NCI-H460 (cell line): ENCODE data around the gene WNT7A. TPM values are rescaled to one million over a fixed set of nuclear protein-coding genes. Genes with fewer than 3 reads are reported as not detected.

Experiments
- DNase-seq: peaks from one replicate; pipeline ENCODE4 v3.0.0-alpha.2; 2016; ENCODE audit warnings: low read depth; ENCODE audit errors: extremely low read depth
- total RNA-seq: library from RNA; depleted of rRNA; stranded (reverse); fragments of >200 nt; shearing (Covaris generic); gene quantifications from 2 replicates; pipeline ENCODE4 v1.2.3, GENCODE V29; 2014

The WNT7A gene
- total RNA-seq, 1 experiment from 2014 or later: not detected

GRCh38 chr3:13886593-13887129 lies 6.8 kb upstream of the WNT7A start:
- DNase-seq: no peak

- no peak for DNase-seq
Observed at GRCh38 chr3:13885704-13886010, 5.8 kb upstream of the WNT7A start.

DNA sequence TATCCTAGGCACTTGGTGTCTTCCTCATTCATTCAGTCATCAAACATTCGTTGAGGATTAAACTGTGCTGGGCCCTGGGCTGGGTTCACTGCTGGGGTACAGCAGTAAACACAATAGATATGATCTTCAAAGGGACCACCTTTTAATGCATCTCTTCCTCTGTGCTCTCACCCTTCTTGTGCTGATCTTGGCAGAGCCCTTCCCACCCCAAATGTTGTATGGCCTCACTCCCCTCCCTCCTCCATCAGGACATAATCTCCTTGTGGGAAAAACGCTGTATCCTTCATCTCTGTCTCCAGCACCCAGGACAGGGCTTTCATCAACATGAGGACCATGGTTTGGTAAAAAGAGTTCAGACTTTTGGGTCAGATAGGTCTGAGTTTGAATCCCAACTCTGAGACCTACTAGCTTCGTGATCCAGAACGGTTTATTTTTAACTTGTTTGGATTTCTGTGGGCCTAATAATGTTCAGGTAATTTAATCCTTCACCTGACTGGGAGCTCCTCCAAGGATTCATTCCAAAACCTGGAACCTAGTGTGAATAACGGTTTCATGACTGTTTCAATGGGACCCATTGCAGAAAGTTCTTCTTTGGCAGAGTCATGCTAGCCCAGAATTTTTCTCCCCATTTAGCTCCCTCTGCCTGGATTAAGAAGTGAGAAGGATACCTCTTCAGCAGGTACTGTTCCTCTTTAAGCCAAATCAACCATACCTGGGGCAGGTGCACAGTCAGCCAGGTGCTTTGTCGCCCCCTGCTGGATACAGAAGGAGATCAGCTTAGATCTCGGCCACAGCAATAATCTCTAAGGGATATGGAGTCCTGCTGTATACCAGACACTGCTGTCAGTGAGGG lies 5.2 kb upstream of the WNT7A start:
- DNase-seq: peak; percentile 39

DNA sequence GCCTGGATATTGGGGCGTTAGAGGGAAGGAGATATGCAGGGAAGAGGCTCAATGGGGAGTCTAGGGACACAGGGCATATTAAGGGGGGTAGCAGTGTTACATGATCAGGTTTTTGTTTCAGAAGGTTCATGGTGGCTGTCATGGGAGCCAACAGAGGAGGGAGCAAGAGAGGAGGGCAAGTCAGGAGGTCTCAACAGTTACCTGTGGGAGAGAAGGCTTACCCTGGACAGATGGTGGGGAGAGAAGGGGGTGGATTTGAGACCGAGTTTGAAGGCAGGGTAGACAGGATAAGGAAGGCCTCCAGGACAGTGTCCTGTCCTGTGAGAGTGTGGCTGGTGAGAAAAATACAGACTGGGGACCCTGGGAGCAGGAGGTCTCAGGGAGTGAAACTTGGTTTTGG lies 3.8 kb upstream of the WNT7A start:
- no peak for DNase-seq

GRCh38 chr3:13882876-13883275 lies 3.0 kb upstream of the WNT7A start:
- no peak for DNase-seq

GRCh38 chr3:13881536-13882410 lies 1.9 kb upstream of the WNT7A start:
- no peak for DNase-seq

DNA sequence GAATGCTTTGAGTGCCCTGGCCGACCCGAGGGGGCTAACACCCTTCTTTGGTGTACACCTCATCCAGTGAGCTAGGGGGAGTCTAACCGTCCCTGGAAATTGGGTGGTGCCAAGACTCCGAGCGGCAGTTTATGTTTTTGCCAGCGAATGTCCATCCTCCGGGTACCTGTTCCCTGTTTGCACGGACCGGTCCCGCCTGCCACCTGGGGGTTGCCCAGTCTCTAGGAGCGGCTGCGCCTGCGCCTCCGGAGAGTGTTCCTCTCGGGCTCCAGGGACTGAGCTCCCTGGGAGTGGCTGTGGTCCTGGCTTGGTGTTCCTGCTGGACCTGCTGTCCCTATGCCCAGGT lies 913 bp upstream of the WNT7A start:
- DNase-seq: no peak

DNA sequence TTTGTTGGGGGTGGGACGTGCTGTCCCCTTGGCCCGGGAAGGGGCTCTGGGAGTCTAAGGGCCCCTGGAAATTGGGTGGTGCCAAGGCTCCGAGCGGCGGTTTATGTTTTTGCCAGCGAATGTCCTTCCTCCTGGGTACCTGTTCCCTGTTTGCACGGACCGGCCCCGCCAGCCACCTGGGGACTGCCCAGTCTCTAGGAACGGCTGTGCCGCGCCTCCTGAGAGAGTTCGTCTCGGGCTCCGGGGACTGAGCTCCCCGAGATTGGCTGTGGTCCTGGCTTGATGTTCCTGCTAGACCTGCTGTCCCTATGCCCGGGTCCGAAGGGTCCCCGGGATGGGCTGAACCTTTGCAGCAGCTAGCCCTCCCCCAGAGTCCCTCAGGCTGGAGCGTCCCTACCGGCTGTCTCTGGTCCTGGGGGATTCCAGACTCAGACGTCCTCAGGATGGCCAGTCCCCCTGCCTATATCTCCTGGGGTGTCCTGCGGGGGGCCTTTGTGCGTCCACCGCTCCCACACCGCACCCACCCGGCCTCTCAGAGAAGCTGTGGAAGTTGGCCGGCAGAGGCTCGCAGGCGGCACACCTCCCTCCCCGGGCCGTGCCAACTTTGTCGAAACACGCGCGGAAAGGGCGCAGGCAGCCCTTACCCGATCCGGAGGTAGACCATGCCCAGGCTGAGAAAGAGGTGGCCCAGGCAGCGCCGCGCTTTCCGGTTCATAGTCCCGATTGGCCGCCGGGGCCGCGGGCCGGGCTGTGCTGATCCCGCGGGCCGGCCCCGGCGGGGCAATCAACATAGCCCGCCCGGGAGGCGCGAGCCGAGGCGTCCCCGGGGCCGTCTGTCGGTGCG lies 547 bp downstream of the WNT7A start:
- DNase-seq: no peak

DNA sequence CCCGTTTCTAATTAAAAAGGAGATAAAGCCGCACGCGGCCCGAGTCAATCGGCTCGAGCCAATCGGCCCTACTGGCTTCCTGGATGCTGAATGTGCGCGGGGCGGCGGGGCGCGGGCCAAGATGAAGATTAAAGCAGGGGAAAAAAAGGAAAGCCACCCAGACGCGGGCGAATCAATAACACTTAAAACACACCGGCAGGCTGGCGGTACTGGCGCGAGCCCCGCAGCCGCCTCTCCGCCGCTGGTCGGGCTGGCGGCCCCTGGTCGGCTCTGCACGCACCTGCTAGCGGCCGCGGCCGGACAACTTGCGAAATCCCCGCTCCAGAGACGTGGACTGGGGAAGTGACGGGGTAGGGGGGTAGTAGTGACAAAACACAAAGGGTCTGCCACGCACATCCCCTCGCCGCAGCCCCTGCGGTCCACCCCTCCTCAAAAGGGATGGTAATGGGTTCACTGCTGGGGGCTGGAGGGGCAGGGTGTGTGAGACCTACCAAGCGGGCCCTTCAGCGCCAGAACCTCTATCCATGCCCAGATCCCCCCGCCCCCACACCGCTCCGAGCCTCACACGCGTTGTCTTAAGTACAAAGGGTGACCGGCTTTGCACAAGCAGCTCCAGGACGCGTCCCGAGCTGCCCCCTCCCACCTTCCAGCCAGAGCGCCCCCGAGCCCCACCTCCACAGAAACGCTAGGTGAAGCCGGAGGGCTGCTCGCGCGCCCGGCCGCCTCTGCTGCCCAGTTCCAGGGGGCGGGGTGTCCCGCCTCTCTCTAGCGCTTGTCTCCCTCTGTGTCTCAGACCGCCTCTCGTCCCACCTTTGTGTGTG lies 1.4 kb downstream of the WNT7A start:
- no peak for DNase-seq

GRCh38 chr3:13877911-13878280 lies 2.0 kb downstream of the WNT7A start:
- DNase-seq: no peak

- no peak for DNase-seq
Observed at GRCh38 chr3:13876451-13877100, 3.3 kb downstream of the WNT7A start.

DNA sequence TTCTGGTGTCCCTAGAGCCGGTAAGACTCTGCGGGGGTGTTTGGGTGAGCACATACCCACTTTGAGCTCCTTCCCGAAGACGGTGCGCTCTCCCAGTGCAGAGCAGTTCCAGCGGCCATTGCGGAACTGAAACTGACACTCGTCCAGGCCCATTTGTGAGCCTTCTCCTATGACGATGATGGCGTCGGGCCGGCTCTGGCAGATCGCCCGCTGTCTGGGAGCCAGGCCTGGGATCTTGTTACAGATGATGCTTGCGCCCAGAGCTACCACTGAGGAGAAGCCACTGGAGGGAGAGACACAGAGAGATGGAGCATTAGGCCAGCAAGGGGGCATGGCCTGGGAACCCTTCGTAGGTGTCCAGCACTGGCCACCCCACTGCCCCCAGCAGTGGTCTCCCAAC lies 5.0 kb downstream of the WNT7A start:
- DNase-seq: no peak

DNA sequence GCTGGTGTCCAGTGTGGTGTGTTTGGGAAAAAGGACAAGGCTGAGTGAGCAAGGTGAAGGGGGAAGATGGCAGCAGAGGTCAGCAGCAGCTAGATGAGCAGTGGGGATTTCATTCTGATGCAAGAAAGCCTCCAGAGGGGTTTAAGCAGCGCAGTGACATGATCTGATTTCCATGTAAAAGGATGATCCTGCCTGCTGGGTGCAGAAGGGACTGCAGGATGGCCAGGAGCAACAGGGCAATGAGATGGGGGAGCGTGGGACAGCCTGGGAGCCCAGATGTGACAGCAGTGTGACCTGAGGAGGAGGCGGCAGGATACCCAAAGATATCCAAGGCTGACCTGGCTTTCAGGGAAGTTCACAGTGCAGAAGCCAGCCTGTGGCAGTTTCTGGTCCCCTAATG lies 6.1 kb downstream of the WNT7A start:
- no peak for DNase-seq

GRCh38 chr3:13872451-13872850 lies 7.4 kb downstream of the WNT7A start:
- no peak for DNase-seq

GRCh38 chr3:13871791-13872190 lies 8.1 kb downstream of the WNT7A start:
- DNase-seq: no peak

DNA sequence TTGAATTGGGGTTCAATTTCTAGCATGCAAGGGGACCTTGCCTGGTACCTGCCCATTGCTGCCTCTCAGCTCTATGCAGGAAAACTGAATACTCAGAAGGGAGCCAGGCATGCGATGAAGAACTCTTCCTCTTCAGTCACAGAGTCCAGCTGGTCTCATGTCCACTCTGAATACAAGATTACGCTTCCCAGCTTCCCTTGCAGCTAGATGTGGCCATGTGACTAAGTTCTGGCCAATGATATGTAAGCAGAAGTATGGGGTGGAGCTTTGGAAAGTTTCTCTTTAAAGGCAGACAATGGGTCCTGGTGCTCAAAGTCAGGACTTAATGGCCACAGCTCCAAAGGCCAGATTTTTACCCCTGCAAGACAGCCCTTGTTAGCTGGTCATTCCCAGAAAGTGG lies 9.0 kb downstream of the WNT7A start:
- no peak for DNase-seq

DNA sequence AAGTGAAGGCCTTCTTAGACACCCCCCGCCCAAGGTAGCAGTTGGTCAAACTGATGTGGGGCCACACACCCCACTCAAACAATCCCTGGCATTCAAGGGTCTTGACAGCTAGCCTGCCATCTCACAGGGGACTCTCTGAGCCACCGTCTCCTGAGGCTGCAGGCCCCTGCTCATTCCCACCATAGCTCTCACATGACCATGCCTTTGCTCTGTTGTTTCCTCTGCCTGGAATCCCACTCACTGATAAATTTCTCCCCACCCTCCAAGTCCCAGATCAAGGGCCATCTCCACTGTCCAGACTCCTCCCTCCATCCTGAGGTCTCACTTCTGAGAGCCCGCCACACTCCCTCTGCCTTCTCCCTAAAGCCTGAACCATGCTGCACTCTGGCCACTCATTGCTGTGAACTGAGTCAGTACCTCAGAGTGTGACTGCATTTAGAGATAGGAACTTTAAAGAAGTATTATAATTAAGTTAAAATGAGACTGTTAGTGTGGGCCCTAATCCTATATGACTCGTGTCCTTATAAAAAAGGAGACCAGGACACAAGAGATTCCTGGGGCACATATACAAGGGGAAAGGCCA lies 10.0 kb downstream of the WNT7A start:
- DNase-seq: no peak

DNA sequence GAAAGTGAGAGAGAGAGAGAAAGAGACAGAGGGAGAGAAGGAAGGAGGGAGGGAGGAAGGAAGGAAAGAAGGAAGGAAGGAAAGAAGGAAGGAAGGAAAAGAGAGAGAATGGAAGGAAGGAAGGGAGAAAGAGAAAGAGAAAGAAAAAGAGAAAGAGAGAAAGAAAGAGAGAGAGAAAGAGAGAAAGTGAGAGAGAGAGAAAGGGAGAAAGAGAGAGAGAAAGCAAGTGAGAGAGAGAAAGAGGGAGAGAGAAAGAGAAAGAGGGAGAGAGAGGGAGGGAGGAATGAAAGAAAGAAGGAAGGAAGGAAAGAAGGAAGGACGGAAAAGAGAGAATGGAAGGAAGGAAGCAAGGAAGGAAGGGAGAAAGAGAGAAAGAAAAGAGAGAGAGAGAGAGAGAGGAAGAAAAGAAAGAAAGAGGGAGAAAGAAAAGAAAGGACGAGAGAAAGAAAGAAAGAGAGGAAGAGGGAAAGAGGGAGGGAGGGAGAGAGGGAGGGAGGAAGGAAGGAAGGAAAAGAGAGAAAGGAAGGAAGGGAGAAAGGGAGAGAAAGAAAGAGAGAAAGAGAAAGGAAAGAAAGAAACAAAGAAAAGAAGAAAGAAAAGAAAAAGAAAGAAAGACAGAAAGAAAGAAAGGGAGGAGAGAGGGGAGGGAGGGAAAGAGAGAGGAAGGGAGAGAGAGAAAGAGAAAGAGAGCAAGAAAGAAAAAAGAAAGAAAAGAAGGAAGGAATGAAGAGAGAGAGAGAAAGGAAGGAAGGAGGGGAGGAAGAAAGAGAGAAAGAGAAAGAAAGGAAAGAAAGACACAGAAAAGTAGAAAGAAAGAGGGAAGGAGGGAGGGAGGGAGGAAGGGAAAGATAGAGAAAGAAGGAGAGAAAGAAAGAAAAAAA lies 10.8 kb downstream of the WNT7A start:
- DNase-seq: no peak
